SJSA1 (cell line): ENCODE data around the gene ADGRG6. TPM values are rescaled to one million over a fixed set of nuclear protein-coding genes. Genes with fewer than 3 reads are reported as not detected.

ENCODE experiments used
- DNase-seq, 2 experiments: peaks; one replicate each; pipeline ENCODE4 v3.0.0-alpha.2; 2015 to 2020; ENCODE audit warnings: low spot score in 2 of 2, low read depth in 1 of 2
- H3K27ac ChIP-seq: fragments of 250-450 bp; sonication (Bioruptor Pico); 2 replicates; pipeline ENCODE4 v1.5.1; 2020; ENCODE audit warnings: mild to moderate bottlenecking, moderate library complexity
- H3K27me3 ChIP-seq: fragments of 250-450 bp; sonication (Bioruptor Pico); replicated peaks from 2 replicates; pipeline ENCODE4 v1.5.1; 2020; ENCODE audit warnings: mild to moderate bottlenecking, moderate library complexity
- H3K36me3 ChIP-seq: fragments of 250-450 bp; sonication (Bioruptor Pico); 2 replicates; pipeline ENCODE4 v1.5.1; 2020; ENCODE audit warnings: mild to moderate bottlenecking
- H3K4me1 ChIP-seq: fragments of 250-450 bp; sonication (Bioruptor Pico); replicated peaks from 2 replicates; pipeline ENCODE4 v1.6.1; 2021; ENCODE audit warnings: mild to moderate bottlenecking
- H3K4me3 ChIP-seq: fragments of 250-450 bp; sonication (Bioruptor Pico); 2 replicates; pipeline ENCODE4 v1.5.1; 2020; ENCODE audit warnings: mild to moderate bottlenecking
- H3K9me3 ChIP-seq: fragments of 250-450 bp; sonication (Bioruptor Pico); replicated peaks from 2 replicates; pipeline ENCODE4 v1.5.1; 2020; ENCODE audit warnings: mild to moderate bottlenecking
- total RNA-seq: library from RNA; depleted of rRNA; stranded (reverse); fragments of >200 nt; shearing (Covaris generic); gene quantifications from 2 replicates; pipeline ENCODE4 v1.2.3, GENCODE V29; 2014

ADGRG6 gene
- total RNA-seq, 1 experiment from 2014 or later: 4.5 TPM

DNA sequence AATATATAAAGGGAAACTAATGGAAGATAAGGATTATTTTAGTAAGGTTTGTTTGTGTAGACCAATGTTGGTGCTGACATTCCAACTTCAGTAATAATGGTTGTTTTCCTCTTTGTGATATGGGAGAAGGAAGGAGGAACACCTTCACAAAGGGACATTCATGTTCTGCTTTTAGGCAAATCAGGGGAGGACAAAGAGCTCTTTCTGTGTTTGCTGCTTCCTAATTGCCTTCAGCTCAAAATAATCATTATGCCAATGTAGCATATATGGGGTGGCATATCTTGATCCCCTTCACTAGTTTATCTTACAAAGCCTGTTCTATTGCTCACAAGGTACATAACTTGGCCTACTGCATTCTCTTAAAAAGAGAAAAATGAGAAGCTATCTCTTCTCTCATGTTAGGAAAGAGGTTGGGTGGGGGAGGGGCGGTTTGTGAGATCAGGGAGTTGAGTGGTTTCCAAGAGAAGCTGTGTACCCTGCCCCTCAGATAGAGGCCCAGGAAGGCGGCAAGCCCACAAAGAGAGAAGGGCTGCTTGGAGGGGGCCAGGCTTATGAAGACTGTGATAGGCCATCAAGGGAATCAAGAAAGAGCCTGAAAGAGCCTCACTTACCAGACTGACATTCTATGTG, 4.7 kb upstream of the ADGRG6 start:
- H3K27me3 ChIP-seq: no peaks in the 10 kb centered on the region
- peaks cover 18% of the 10 kb centered on the region for H3K4me1 ChIP-seq
- no peaks in the 10 kb centered on the region for H3K36me3 ChIP-seq
- DNase-seq: no peak
- no peak overlapping the region for H3K4me3 ChIP-seq
- H3K27ac ChIP-seq: no peak overlapping the region
- H3K9me3 ChIP-seq: 0 out of 2 replicates have a peak, but pooled peaks cover 6% of the 10 kb centered on the region

DNA sequence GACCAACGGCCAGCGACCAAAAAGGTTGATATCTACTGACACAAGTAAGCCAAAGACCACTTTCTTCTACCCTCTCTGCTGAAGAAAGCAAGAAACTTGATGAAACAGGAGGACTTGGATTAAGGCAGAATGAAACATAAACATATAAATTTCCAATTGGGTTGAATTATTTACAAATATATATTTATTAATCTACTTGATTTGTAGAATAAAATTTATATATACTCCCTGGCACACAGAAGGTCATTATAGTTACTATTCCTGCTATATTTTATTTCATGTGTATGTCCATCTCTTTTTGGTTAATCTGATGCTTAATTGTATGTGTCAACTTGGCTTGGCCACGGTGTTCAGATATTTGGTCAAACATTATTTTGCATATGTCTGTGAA, 4.2 kb upstream of the ADGRG6 start:
- Histone ChIP-seq H3K27ac (peak overlapping the region; percentile 52), H3K27me3 (no peaks in the 10 kb centered on the region), H3K36me3 (no peaks in the 10 kb centered on the region), H3K4me1 (peaks cover 18% of the 10 kb centered on the region), H3K4me3 (no peak overlapping the region), H3K9me3 (0 out of 2 replicates have a peak, but pooled peaks cover 6% of the 10 kb centered on the region)
- DNase-seq: no peak

- DNase-seq: peak; percentile 50 to 51
Observed at GRCh38 chr6:142297996-142298753, 3.6 kb upstream of the ADGRG6 start.

GRCh38 chr6:142300302-142300701, 1.5 kb upstream of the ADGRG6 start:
- Histone ChIP-seq H3K36me3 (no peaks in the 10 kb centered on the region), H3K27me3 (no peaks in the 10 kb centered on the region; the same call in 1 of the 2 replicates), H3K4me1 (peaks cover 18% of the 10 kb centered on the region), H3K27ac (no peak overlapping the region), H3K4me3 (no peak overlapping the region), H3K9me3 (0 out of 2 replicates have a peak, but pooled peaks cover 6% of the 10 kb centered on the region)
- DNase-seq: no peak

More at GRCh38 chr6:142297996-142298753, 3.6 kb upstream of the ADGRG6 start:
- Histone ChIP-seq H3K27me3 (no peaks in the 10 kb centered on the region), H3K36me3 (no peaks in the 10 kb centered on the region), H3K4me3 (no peak overlapping the region), H3K4me1 (peaks cover 18% of the 10 kb centered on the region), H3K27ac (peak overlapping the region; percentile 52), H3K9me3 (0 out of 2 replicates have a peak, but pooled peaks cover 6% of the 10 kb centered on the region)

DNA sequence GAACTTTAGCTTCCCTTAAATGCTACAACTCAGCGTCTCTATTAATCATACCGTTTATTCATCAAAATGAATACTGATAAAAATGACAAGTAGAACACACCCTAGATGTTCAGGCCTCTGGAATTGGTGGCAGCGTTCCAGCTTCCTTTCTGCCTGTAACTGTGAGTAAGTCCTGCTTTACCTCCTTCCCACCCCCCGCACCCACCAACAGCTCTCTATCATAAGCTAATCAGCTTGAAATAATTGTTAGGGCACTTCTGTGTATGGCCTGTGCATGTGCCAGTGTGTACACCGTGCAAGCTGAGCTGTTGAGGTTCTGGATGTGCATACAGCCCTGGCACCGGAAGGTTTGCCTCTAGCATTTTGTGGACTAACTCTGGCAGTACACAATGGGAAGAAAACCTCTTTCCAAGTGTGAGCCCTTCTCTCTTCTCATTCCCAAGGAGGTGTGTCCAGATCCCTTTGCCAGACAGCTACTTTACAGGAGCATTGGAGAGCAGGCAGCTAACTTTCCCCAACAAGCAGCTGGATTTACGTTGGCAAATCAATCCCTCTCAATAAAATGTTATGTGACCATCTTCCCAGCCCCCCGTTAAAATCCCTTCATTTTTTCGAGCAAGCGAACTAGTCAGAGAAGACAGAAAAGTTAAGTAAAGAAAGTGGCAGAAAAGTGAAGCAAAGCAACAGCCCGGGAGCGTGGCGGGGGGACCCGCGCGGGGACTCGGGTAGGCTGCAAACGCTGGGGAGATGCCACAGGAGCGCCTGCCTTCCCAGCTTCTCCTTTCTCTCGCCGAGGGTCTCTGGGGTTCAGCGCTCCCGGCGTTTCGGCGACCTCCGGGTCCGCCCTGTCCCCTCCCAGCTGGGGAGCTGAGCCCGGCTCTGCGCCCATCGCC, 803 bp upstream of the ADGRG6 start:
- H3K4me3 ChIP-seq: peak overlapping the region; percentile 64
- H3K27me3 ChIP-seq: no peaks in the 10 kb centered on the region; the same call in 1 of the 2 replicates
- H3K9me3 ChIP-seq: 0 out of 2 replicates have a peak, but pooled peaks cover 6% of the 10 kb centered on the region
- no peak overlapping the region for H3K27ac ChIP-seq
- no peaks in the 10 kb centered on the region for H3K36me3 ChIP-seq
- H3K4me1 ChIP-seq: peaks cover 18% of the 10 kb centered on the region
- peak; percentile 38 to 48 for DNase-seq

DNA sequence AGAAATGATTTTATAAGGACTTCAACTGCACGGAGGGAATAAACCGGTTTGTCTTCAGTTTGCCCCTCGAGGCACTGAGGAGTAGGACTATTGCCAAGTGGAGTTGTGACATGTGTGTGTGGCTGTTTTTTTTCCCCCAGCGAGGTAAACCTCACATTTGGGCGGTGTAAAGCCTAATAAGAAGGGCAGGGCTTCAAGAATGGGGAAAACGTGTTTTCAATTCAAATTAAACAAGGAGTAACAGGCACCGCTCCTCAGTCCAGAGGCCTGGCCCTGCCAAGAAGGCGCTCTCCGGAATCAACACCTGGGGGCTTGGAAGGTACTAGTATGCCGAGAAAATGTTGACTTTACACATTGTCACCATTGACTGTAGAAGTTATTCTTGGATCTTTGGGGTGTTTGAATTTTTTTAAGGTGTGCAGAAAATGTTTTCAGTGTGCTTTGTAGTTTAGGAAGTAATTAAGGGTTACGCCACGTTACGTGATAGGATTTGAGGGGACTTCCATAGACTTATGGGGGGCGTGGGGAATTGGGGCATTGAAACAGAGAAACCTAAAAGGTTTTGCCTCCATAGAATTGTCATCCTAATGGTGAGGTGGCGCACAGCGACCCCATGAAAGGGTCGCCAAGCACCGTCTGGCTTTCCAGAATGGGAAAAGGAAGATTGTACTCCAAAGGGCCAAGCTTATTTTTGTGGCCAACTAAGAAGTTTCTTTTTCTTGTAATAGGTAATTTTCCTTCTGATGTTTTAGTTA, 791 bp downstream of the ADGRG6 start:
- H3K27ac ChIP-seq: no peak overlapping the region
- no peaks in the 10 kb centered on the region for H3K36me3 ChIP-seq
- H3K4me1 ChIP-seq: peaks cover 18% of the 10 kb centered on the region
- 0 out of 2 replicates have a peak, but pooled peaks cover 6% of the 10 kb centered on the region for H3K9me3 ChIP-seq
- peak overlapping the region; percentile 64 for H3K4me3 ChIP-seq
- no peak for DNase-seq
- no peaks in the 10 kb centered on the region; the same call in 1 of the 2 replicates for H3K27me3 ChIP-seq

DNA sequence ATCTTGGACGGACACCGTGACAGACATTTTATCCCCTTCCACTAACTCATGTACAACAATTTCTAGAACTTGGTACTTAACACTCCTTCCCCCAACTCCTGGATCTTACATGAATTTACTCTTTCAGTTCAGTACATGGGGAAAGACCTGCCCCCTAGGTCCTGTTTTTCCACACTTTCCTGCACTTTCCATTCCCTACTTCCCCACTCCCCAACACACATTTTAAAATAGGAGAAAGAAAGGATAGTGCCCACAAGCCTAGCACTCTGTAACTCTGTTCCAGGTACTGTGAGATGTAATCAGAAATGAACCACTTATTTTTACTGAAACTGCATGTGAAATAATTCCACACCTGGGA, 1.3 kb downstream of the ADGRG6 start:
- Histone ChIP-seq H3K27ac (no peak overlapping the region), H3K9me3 (0 out of 2 replicates have a peak, but pooled peaks cover 6% of the 10 kb centered on the region), H3K36me3 (no peaks in the 10 kb centered on the region), H3K27me3 (no peaks in the 10 kb centered on the region; the same call in 1 of the 2 replicates), H3K4me3 (no peak overlapping the region), H3K4me1 (peaks cover 13% of the 10 kb centered on the region)
- DNase-seq: no peak

DNA sequence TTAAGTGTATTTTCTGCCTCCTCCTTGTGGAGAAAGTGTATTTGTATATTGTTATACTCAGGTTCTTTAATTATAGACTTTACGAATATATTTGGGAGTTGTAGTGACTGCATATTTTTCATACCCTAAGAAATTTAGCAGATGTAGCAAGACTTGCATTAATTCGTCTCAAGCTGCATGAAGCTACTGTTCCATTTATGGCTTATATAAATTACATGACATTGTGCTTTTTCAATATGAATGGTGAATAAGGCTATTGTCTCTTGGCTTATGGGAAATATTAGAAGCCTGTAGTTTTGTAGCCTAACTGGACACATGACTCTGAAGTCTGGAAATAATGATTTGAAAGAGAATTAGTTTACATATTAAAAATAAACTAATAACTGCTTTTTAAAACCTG, 2.4 kb downstream of the ADGRG6 start:
- H3K36me3 ChIP-seq: no peaks in the 10 kb centered on the region
- peaks cover 11% of the 10 kb centered on the region; the same call in 1 of the 2 replicates for H3K4me1 ChIP-seq
- no peak for DNase-seq
- H3K27me3 ChIP-seq: no peaks in the 10 kb centered on the region; the same call in 1 of the 2 replicates
- H3K4me3 ChIP-seq: no peak overlapping the region
- no peak overlapping the region for H3K27ac ChIP-seq
- H3K9me3 ChIP-seq: 0 out of 2 replicates have a peak, but pooled peaks cover 6% of the 10 kb centered on the region

GRCh38 chr6:142306736-142307135, 4.9 kb downstream of the ADGRG6 start:
- H3K4me3 ChIP-seq: no peak overlapping the region
- H3K27me3 ChIP-seq: no peaks in the 10 kb centered on the region; the same call in 1 of the 2 replicates
- H3K9me3 ChIP-seq: 0 out of 2 replicates have a peak, but pooled peaks cover 2% of the 10 kb centered on the region
- peaks cover 3% of the 10 kb centered on the region; the same call in 1 of the 2 replicates for H3K4me1 ChIP-seq
- DNase-seq: no peak
- no peaks in the 10 kb centered on the region for H3K36me3 ChIP-seq
- no peak overlapping the region for H3K27ac ChIP-seq

GRCh38 chr6:142307963-142308748, 6.3 kb downstream of the ADGRG6 start:
- DNase-seq: no peak
- Histone ChIP-seq H3K36me3 (no peaks in the 10 kb centered on the region), H3K4me1 (no peaks in the 10 kb centered on the region), H3K9me3 (no peaks in the 10 kb centered on the region), H3K4me3 (no peak overlapping the region), H3K27ac (no peak overlapping the region), H3K27me3 (no peaks in the 10 kb centered on the region; the same call in 1 of the 2 replicates)

DNA sequence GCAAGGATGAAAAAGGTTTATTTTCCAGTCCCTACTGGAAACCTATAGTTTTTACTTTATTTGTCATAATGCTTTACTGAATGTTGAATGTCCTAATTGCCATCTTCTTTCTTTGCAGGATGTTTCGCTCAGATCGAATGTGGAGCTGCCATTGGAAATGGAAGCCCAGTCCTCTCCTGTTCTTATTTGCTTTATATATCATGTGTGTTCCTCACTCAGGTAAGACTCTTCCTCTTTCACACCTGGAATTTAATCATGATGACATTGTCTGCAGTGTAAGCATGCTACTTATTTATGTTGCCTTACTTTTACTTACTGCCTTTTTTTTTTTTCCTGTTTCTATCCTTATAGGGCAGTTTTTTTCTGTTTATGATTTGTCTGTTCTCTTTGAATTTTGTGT, 7.6 kb downstream of the ADGRG6 start:
- Histone ChIP-seq H3K27me3 (no peaks in the 10 kb centered on the region; the same call in 1 of the 2 replicates), H3K27ac (no peak overlapping the region), H3K4me1 (no peaks in the 10 kb centered on the region)

GRCh38 chr6:142313284-142313683, 11.5 kb downstream of the ADGRG6 start:
- Histone ChIP-seq H3K9me3 (no peaks in the 10 kb centered on the region), H3K4me3 (no peak overlapping the region), H3K27me3 (no peaks in the 10 kb centered on the region), H3K4me1 (no peaks in the 10 kb centered on the region), H3K27ac (no peak overlapping the region), H3K36me3 (no peaks in the 10 kb centered on the region)
- DNase-seq: no peak

More for the DNA sequence above, 7.6 kb downstream of the ADGRG6 start:
- no peak for DNase-seq
- Histone ChIP-seq H3K9me3 (no peaks in the 10 kb centered on the region), H3K36me3 (no peaks in the 10 kb centered on the region), H3K4me3 (no peak overlapping the region)
